Anterior cingulate cortex (tissue), 58 donors: Measurements from ENCODE around the gene TAS2R8.
"Not testable (repeated sequence)": the region's sequence is repeated elsewhere in the genome, so short reads cannot be mapped to it uniquely, and the experiment has no call there.

ENCODE experiments used
- DNase-seq, 58 donors: peaks; one replicate each; lab custom pipeline; 2025; lab: John Stamatoyannopoulos, UW

The TAS2R8 gene

GRCh38 chr12:10807186-10807585 lies at the start of gene TAS2R8:
Gene TAS2R8, minus strand, starts transcription at chr12:10807286. Its CDS starts 306 bp downstream, at chr12:10806980.
- no peak for DNase-seq

GRCh38 chr12:10855807-10856206 lies 48.7 kb upstream of the TAS2R8 start:
- no peak for DNase-seq

- DNase-seq, result no peak
Measured at GRCh38 chr12:10853776-10854175, 46.7 kb upstream of the TAS2R8 start.

- DNase-seq, result no peak
Measured at GRCh38 chr12:10851243-10851858, 44.3 kb upstream of the TAS2R8 start.

- DNase-seq, result no peak
Measured at GRCh38 chr12:10849425-10849878, 42.4 kb upstream of the TAS2R8 start, which contains the start of gene PRR4. Gene PRR4, minus strand, starts transcription at chr12:10849475. Its CDS starts 38 bp downstream, at chr12:10849437.

- no peak for DNase-seq
Measured at GRCh38 chr12:10847744-10848143, 40.7 kb upstream of the TAS2R8 start.

GRCh38 chr12:10842862-10843261 lies 35.8 kb upstream of the TAS2R8 start:
- DNase-seq, result no peak

- no peak for DNase-seq
Measured at GRCh38 chr12:10838461-10838860, 31.4 kb upstream of the TAS2R8 start.

GRCh38 chr12:10829994-10830393 lies 22.9 kb upstream of the TAS2R8 start:
- no peak for DNase-seq

GRCh38 chr12:10826258-10826657 lies 19.2 kb upstream of the TAS2R8 start, which contains the start of gene TAS2R10:
Gene TAS2R10, minus strand, starts transcription at chr12:10826358. Its CDS starts 89 bp downstream, at chr12:10826269.
- DNase-seq, result no peak

- DNase-seq, result no peak
Measured at GRCh38 chr12:10824957-10825356, 17.9 kb upstream of the TAS2R8 start.

GRCh38 chr12:10811883-10812536 lies 4.9 kb upstream of the TAS2R8 start:
- DNase-seq, result no peak

- DNase-seq, result no peak
Measured at GRCh38 chr12:10810068-10810467, 3.0 kb upstream of the TAS2R8 start, which contains the start of gene TAS2R9. Gene TAS2R9, minus strand, starts transcription at chr12:10810168. Its CDS starts 93 bp downstream, at chr12:10810075.

GRCh38 chr12:10802587-10802986 lies 4.5 kb downstream of the TAS2R8 start, which contains the start of gene TAS2R7:
Gene TAS2R7, minus strand, starts transcription at chr12:10802627. Its CDS starts 57 bp downstream, at chr12:10802570.
- DNase-seq, result no peak

- DNase-seq, result no peak
Measured at GRCh38 chr12:10801741-10802140, 5.3 kb downstream of the TAS2R8 start.

GRCh38 chr12:10794222-10794621 lies 12.9 kb downstream of the TAS2R8 start:
- no peak for DNase-seq

- not testable (repeated sequence) for DNase-seq
Measured at GRCh38 chr12:10791769-10792168, 15.3 kb downstream of the TAS2R8 start.

GRCh38 chr12:10783252-10783651 lies 23.8 kb downstream of the TAS2R8 start:
- no peak for DNase-seq

- no peak for DNase-seq
Measured at GRCh38 chr12:10779103-10779502, 28.0 kb downstream of the TAS2R8 start.

- peak in 1 of 58 donors; percentile 15 for DNase-seq
Measured at GRCh38 chr12:10771132-10771733, 35.9 kb downstream of the TAS2R8 start.

- no peak for DNase-seq
Measured at GRCh38 chr12:10759657-10760056, 47.4 kb downstream of the TAS2R8 start.
